ENCODE results near the gene LDHA. TPM values are rescaled to one million over a fixed set of nuclear protein-coding genes. Genes with fewer than 3 reads are reported as not detected.
"Not testable (repeated sequence)": the region's sequence is repeated elsewhere in the genome, so short reads cannot be mapped to it uniquely, and the experiment has no call there.

The LDHA gene
- total and polyA plus RNA-seq, 2 of the 8 experiments (the other 6 are each of a cell fraction or from before 2014, with no cell fraction given) = 443 to 486 TPM

- TF ChIP-seq FOSL1 (IDR thresholded peaks at IDR 0.05; ENCODE audit: insufficient read depth, low read depth, low read length) (no peak), POU5F1 (IDR thresholded peaks at IDR 0.05; ENCODE audit: low read depth, low read length) (no peak), RNF2 (IDR thresholded peaks at IDR 0.05; ENCODE audit: borderline replicate concordance, low read depth, low read length, missing control alignments, poor library complexity, severe bottlenecking) (no peak)
These were observed 3.6 kb downstream of the LDHA start (continued) for GRCh38 chr11:18397921-18398320.

GRCh38 chr11:18401077-18401476 lies 6.7 kb downstream of the LDHA start:
- not testable (repeated sequence) for H3K23ac ChIP-seq (ENCODE audit: insufficient read length); H3K18ac ChIP-seq (ENCODE audit: extremely low read depth, low read length); H2BK15ac ChIP-seq (ENCODE audit: low read length); H3K23me2 ChIP-seq (ENCODE audit: low read depth, low read length); H2BK20ac ChIP-seq (ENCODE audit: low read length); FAIRE-seq; H3K4ac ChIP-seq (replicated peaks; ENCODE audit: insufficient read length, low read depth, low read length); H3K79me1 ChIP-seq (ENCODE audit: low read depth, low read length); H2AK5ac ChIP-seq (ENCODE audit: low read depth, low read length); H2BK12ac ChIP-seq (ENCODE audit: low read depth, low read length); H4K91ac ChIP-seq (replicated peaks; ENCODE audit: insufficient read length, low read length); H3K9ac ChIP-seq (replicated peaks in 1 of 4; ENCODE audit: extremely low read depth in 1 of 4, low read depth in 3 of 4, low read length in 3 of 4); H4K8ac ChIP-seq (ENCODE audit: extremely low read depth, insufficient read depth, low read length); H2BK120ac ChIP-seq (replicated peaks; ENCODE audit: low read depth, low read length); H3K14ac ChIP-seq (ENCODE audit: insufficient read length); H2BK5ac ChIP-seq (ENCODE audit: low read depth, low read length); H2AFZ ChIP-seq (ENCODE audit: low read length); H4K5ac ChIP-seq (ENCODE audit: insufficient read length, low read depth, low read length); H4K20me1 ChIP-seq (replicated peaks in 1 of 2; ENCODE audit: control insufficient read depth in 1 of 2, insufficient read depth in 2 of 2, low read length in 2 of 2); DNase-seq (ENCODE audit: low read depth in 1 of 2, low spot score in 2 of 2); H3K4me1 ChIP-seq (replicated peaks in 1 of 4; ENCODE audit: control insufficient read depth in 3 of 4, insufficient read depth in 4 of 4, low read length in 3 of 4); H3K27ac ChIP-seq (ENCODE audit: low read depth, low read length); H3K4me3 ChIP-seq (ENCODE audit: extremely low read depth in 1 of 4, insufficient read depth in 2 of 4, low read depth in 3 of 4, low read length in 4 of 4); H3K56ac ChIP-seq (replicated peaks; ENCODE audit: insufficient read length, low read depth, low read length); H3K4me2 ChIP-seq (ENCODE audit: insufficient read depth in 1 of 2, low read depth in 2 of 2, low read length in 2 of 2); H3K9me3 ChIP-seq (ENCODE audit: insufficient read depth in 2 of 2, low read depth in 1 of 2, low read length in 1 of 2); H3K27me3 ChIP-seq (replicated peaks in 1 of 4; ENCODE audit: control insufficient read depth in 3 of 4, extremely low read depth in 1 of 4, insufficient read depth in 3 of 4, low read length in 3 of 4)
- H3K36me3 ChIP-seq (ENCODE audit: control insufficient read depth in 2 of 4, insufficient read depth in 4 of 4, low read length in 3 of 4) = peaks cover 27 to 84% (median 67%) of the 10 kb centered on the region in 4 experiments
- H3K79me2 ChIP-seq (ENCODE audit: control insufficient read depth in 1 of 2, insufficient read depth in 2 of 2, low read length in 2 of 2) = peaks cover 0 to 15% of the 10 kb centered on the region in 2 experiments; a peak in 2 of 4 replicates
- ChIA-PET POLR2A (ENCODE audit: partially characterized antibody) (interaction anchor here (0.9 kb wide), 1 partner anchor 9 kb away, joined by 4 read pairs; no protein-coding TSS in a partner anchor), CTCF (ENCODE audit: partially characterized antibody) (interaction anchor here (1.2 kb wide), 1 partner anchor 9 kb away, joined by 3 read pairs; no protein-coding TSS in a partner anchor)
- WGBS, 2 experiments (ENCODE audit: extremely low coverage in 1 of 2, insufficient coverage in 1 of 2, insufficient read length in 1 of 2, insufficient replicate concordance in 2 of 2, low coverage in 1 of 2, low lambda C conversion rate in 2 of 2, missing lambda C conversion rate in 1 of 2) = 97% methylated on average over 9 of the region's 9 CpGs; no CpG with 5 or more reads in 1 of the 2 experiments
